H1 (cell line): ENCODE results near the gene OTUD4. TPM values are rescaled to one million over a fixed set of nuclear protein-coding genes. Genes with fewer than 3 reads are reported as not detected.

ENCODE experiments used
- CBX5 ChIP-seq: fragments of 300-800, 300-1000 bp; sonication (generic); IDR thresholded peaks from 2 replicates; pipeline ENCODE4 v1.7.1; 2016; ENCODE audit warnings: antibody characterized with exemption, low read length, low read depth
- CHD7 ChIP-seq: fragments of 300-600 bp; sonication (generic); IDR thresholded peaks from 2 replicates; pipeline ENCODE4 v1.7.1; 2012; ENCODE audit warnings: low read length, moderate library complexity, mild to moderate bottlenecking, inconsistent platforms; ENCODE audit not compliant: insufficient replicate concordance
- JUN ChIP-seq: IDR thresholded peaks from 2 replicates; pipeline ENCODE4 v1.6.1; 2011; ENCODE audit warnings: low read depth, mild to moderate bottlenecking, improper control_type of control experiment, low read length
- SAP30 ChIP-seq: fragments of 300-600 bp; sonication (generic); IDR thresholded peaks from 2 replicates; pipeline ENCODE4 v1.7.1; 2012; ENCODE audit warnings: low read length, moderate library complexity, mild to moderate bottlenecking, inconsistent platforms; ENCODE audit not compliant: insufficient read depth, insufficient replicate concordance
- SP2 ChIP-seq: IDR thresholded peaks from 2 replicates; pipeline ENCODE4 v1.6.1; 2012; ENCODE audit warnings: mild to moderate bottlenecking, low read length, inconsistent platforms
- SUZ12 ChIP-seq: fragments of 200-600 bp; sonication (generic); IDR thresholded peaks from 2 replicates; pipeline ENCODE4 v1.6.1; 2012; ENCODE audit warnings: mild to moderate bottlenecking, inconsistent platforms, low read length, moderate library complexity, mixed read lengths
- TAF7 ChIP-seq: optimal IDR thresholded peaks from 2 replicates; pipeline ENCODE3; 2011; ENCODE audit warnings: low read depth, mild to moderate bottlenecking, inconsistent platforms, low read length, moderate library complexity, borderline replicate concordance
- polyA plus RNA-seq, 7 experiments: library from polyadenylated mRNA; depleted of rRNA in 3 of 7; stranded (reverse) in 5 of 7; unstranded in 2 of 7; fragments of >200 nt in 5 of 7; fragments of 200-250 nt in 2 of 7; gene quantifications; 1 replicate in 5 of 7; 2 replicates in 1 of 7; 4 replicates in 1 of 7; pipeline versions ENCODE4 v1.2.1 to v1.2.3, GENCODE V29; 2011 to 2013; ENCODE audit warnings: missing spikeins in 2 of 7, mixed read lengths in 2 of 7
- total RNA-seq: library from RNA; stranded (reverse); fragmentation: NEBNext Ultra II Directional; extraction: Animal tissue kit (Norgen Biotek cat#: 25700); gene quantifications from 2 replicates; pipeline ENCODE4 v1.2.1, GENCODE V29; 2021

Gene OTUD4
- total and polyA plus RNA-seq, 2 of the 8 experiments (the other 6 are each of a cell fraction or from before 2014, with no cell fraction given): 17.4 to 57.0 TPM

GRCh38 chr4:145183023-145183422 lies 2.6 kb upstream of the OTUD4 start (continued):
- TF ChIP-seq JUN: no peak
- TF ChIP-seq TAF7: no peak
- no peak for TF ChIP-seq CHD7
- TF ChIP-seq SP2: no peak
- TF ChIP-seq SAP30: no peak
- TF ChIP-seq CBX5: no peak
- no peak for TF ChIP-seq SUZ12
